ENCODE results near the gene TEX12.

GRCh38 chr11:112212710-112213109 is 45.5 kb downstream of the TEX12 start:
- TF ChIP-seq, protein P1, sequence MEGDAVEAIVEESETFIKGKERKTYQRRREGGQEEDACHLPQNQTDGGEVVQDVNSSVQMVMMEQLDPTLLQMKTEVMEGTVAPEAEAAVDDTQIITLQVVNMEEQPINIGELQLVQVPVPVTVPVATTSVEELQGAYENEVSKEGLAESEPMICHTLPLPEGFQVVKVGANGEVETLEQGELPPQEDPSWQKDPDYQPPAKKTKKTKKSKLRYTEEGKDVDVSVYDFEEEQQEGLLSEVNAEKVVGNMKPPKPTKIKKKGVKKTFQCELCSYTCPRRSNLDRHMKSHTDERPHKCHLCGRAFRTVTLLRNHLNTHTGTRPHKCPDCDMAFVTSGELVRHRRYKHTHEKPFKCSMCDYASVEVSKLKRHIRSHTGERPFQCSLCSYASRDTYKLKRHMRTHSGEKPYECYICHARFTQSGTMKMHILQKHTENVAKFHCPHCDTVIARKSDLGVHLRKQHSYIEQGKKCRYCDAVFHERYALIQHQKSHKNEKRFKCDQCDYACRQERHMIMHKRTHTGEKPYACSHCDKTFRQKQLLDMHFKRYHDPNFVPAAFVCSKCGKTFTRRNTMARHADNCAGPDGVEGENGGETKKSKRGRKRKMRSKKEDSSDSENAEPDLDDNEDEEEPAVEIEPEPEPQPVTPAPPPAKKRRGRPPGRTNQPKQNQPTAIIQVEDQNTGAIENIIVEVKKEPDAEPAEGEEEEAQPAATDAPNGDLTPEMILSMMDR (IDR thresholded peaks at IDR 0.05) = no peak
- TF ChIP-seq POLR2AphosphoS5 (IDR thresholded peaks at IDR 0.05) = no peak
